ENCODE measurements around the gene TMEM248. TPM values are rescaled to one million over a fixed set of nuclear protein-coding genes. Genes with fewer than 3 reads are reported as not detected.
A peak's percentile ranks its signal among the peaks of the same experiment; 100 is the strongest.
"Not testable (repeated sequence)": the region's sequence is repeated elsewhere in the genome, so short reads cannot be mapped to it uniquely, and the experiment has no call there.

The TMEM248 gene
- total and polyA plus RNA-seq, 2 of the 8 experiments (the other 6 are each of a cell fraction or from before 2014, with no cell fraction given): 63.6 to 126 TPM

DNA sequence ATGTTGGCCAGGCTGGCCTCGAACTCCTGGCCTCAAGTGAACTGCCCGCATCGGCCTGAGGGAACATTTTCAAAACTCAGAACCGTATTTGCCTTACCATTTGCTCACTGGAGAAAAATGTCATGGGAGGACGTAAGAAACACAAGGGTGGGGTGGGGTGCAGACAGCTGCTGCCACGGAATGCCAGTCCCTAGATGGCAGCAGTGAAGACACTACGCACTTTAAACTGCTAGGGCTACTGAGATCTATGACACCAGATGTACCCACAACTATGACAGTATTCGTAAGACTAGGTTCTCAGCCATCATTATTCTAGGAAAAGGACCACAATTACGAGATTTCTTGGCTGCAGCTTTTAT, 73.6 kb downstream of the TMEM248 start:
- H3K14ac ChIP-seq (ENCODE audit: insufficient read length); H3K23me2 ChIP-seq (ENCODE audit: low read depth, low read length); H3K79me1 ChIP-seq (ENCODE audit: low read depth, low read length); H2BK5ac ChIP-seq (ENCODE audit: low read depth, low read length); H4K20me1 ChIP-seq (replicated peaks in 1 of 2; ENCODE audit: control insufficient read depth in 1 of 2, insufficient read depth in 2 of 2, low read length in 2 of 2); H2AFZ ChIP-seq (ENCODE audit: low read length); H2BK12ac ChIP-seq (ENCODE audit: low read depth, low read length); H3K79me2 ChIP-seq (ENCODE audit: control insufficient read depth in 1 of 2, insufficient read depth in 2 of 2, low read length in 2 of 2); H3K4me1 ChIP-seq (replicated peaks in 1 of 4; ENCODE audit: control insufficient read depth in 3 of 4, insufficient read depth in 4 of 4, low read length in 3 of 4); H3K18ac ChIP-seq (ENCODE audit: extremely low read depth, low read length); H3K27me3 ChIP-seq (replicated peaks in 1 of 4; ENCODE audit: control insufficient read depth in 3 of 4, extremely low read depth in 1 of 4, insufficient read depth in 3 of 4, low read length in 3 of 4); H3K56ac ChIP-seq (replicated peaks; ENCODE audit: insufficient read length, low read depth, low read length); H3K4ac ChIP-seq (replicated peaks; ENCODE audit: insufficient read length, low read depth, low read length); H4K91ac ChIP-seq (replicated peaks; ENCODE audit: insufficient read length, low read length); H4K8ac ChIP-seq (ENCODE audit: extremely low read depth, insufficient read depth, low read length); H2AK5ac ChIP-seq (ENCODE audit: low read depth, low read length); DNase-seq (ENCODE audit: low read depth in 1 of 2, low spot score in 2 of 2); H2BK120ac ChIP-seq (replicated peaks; ENCODE audit: low read depth, low read length); H3K23ac ChIP-seq (ENCODE audit: insufficient read length); H2BK20ac ChIP-seq (ENCODE audit: low read length); H2BK15ac ChIP-seq (ENCODE audit: low read length); H3K9me3 ChIP-seq (ENCODE audit: insufficient read depth in 2 of 2, low read depth in 1 of 2, low read length in 1 of 2); H4K5ac ChIP-seq (ENCODE audit: insufficient read length, low read depth, low read length): not testable (repeated sequence)
- H3K4me2 ChIP-seq (ENCODE audit: insufficient read depth in 1 of 2, low read depth in 2 of 2, low read length in 2 of 2): peak overlapping the region; percentile 57 to 60
- H3K27ac ChIP-seq (ENCODE audit: low read depth, low read length): peak overlapping the region; percentile 62; the same call in 1 of the 2 replicates
- peak; percentile 39 for FAIRE-seq
- 35% methylated on average over 9 of the region's 9 CpGs; no CpG with 5 or more reads in 1 of the 2 experiments for WGBS, 2 experiments (ENCODE audit: extremely low coverage in 1 of 2, insufficient coverage in 1 of 2, insufficient read length in 1 of 2, insufficient replicate concordance in 2 of 2, low coverage in 1 of 2, low lambda C conversion rate in 2 of 2, missing lambda C conversion rate in 1 of 2)
- H3K9ac ChIP-seq (replicated peaks in 1 of 4; ENCODE audit: extremely low read depth in 1 of 4, low read depth in 3 of 4, low read length in 3 of 4): peak overlapping the region in 3 of 4 experiments; percentile 85 to 92 (median 88); a peak in 4 of 7 replicates
- ChIA-PET CTCF (ENCODE audit: partially characterized antibody) (interaction anchor here (0.7 to 1.1 kb wide), 2 partner anchors 18 to 76 kb away, joined by 3 read pairs; no protein-coding TSS in a partner anchor), POLR2A (ENCODE audit: partially characterized antibody) (interaction anchor here (1.6 to 2.6 kb wide), 2 partner anchors 149 to 150 kb away, joined by 3 to 9 read pairs; no protein-coding TSS in a partner anchor)
- peak in 2 of 3 experiments; percentile 11 to 39; a peak in 3 of 4 replicates for TF ChIP-seq CTCF (IDR thresholded peaks at IDR 0.05; ENCODE audit: control extremely low read depth in 1 of 3, insufficient read depth in 1 of 3, low read depth in 1 of 3, low read length in 3 of 3)
- peak; percentile 80 for TF ChIP-seq TEAD4 (IDR thresholded peaks at IDR 0.05; ENCODE audit: low read depth, low read length)
- H3K36me3 ChIP-seq (ENCODE audit: control insufficient read depth in 2 of 4, insufficient read depth in 4 of 4, low read length in 3 of 4): peaks cover 0 to 18% (median 4%) of the 10 kb centered on the region in 4 experiments; a peak in 3 of 8 replicates
- H3K4me3 ChIP-seq (ENCODE audit: extremely low read depth in 1 of 4, insufficient read depth in 2 of 4, low read depth in 3 of 4, low read length in 4 of 4): peak overlapping the region; percentile 64 to 69 (median 68)

Measured in H1 (cell line).